SK-N-SH treated with all-trans-retinoic acid at 6 μM for 48 hours (cell line): ENCODE results near the gene NPY1R.

ENCODE experiments used
- ARNTL ChIP-seq: fragments of 450-650 bp; formaldehyde crosslinking; IDR thresholded peaks from 2 replicates; pipeline ENCODE4 v1.5.0; 2020; ENCODE audit warnings: low read depth, mild to moderate bottlenecking, moderate library complexity, borderline replicate concordance
- BACH2 ChIP-seq: fragments of 250-450 bp; sonication (Bioruptor Pico); IDR thresholded peaks from 2 replicates; pipeline ENCODE4 v1.9.0; 2021; ENCODE audit warnings: mild to moderate bottlenecking, borderline replicate concordance
- CREB5 ChIP-seq: fragments of 250-450 bp; sonication (Bioruptor Pico); IDR thresholded peaks from 2 replicates; pipeline ENCODE4 v1.5.1; 2020; ENCODE audit warnings: low read depth, mild to moderate bottlenecking, moderate library complexity
- ESRRG ChIP-seq: fragments of 250-450 bp; sonication (Bioruptor Pico); IDR thresholded peaks from 2 replicates; pipeline ENCODE4 v1.6.1; 2021; ENCODE audit warnings: mild to moderate bottlenecking
- GLIS3 ChIP-seq: fragments of 250-450 bp; sonication (Bioruptor Pico); IDR thresholded peaks from 2 replicates; pipeline ENCODE4 v1.5.0; 2020; ENCODE audit warnings: mild to moderate bottlenecking, moderate library complexity
- ISL1 ChIP-seq: fragments of 250-450 bp; sonication (Bioruptor Pico); IDR thresholded peaks from 2 replicates; pipeline ENCODE4 v2.1.2; 2022; ENCODE audit warnings: mild to moderate bottlenecking, moderate library complexity
- PATZ1 ChIP-seq: fragments of 250-450 bp; sonication (Bioruptor Pico); IDR thresholded peaks from 2 replicates; pipeline ENCODE4 v1.8.0; 2020; ENCODE audit warnings: mild to moderate bottlenecking, moderate library complexity, borderline replicate concordance
- RARB ChIP-seq: fragments of 250-450 bp; sonication (Bioruptor Pico); IDR thresholded peaks from 2 replicates; pipeline ENCODE4 v1.8.0; 2021; ENCODE audit warnings: mild to moderate bottlenecking, moderate library complexity
- TCF4 ChIP-seq: fragments of 250-450 bp; sonication (Bioruptor Pico); IDR thresholded peaks from 2 replicates; pipeline ENCODE4 v1.8.0; 2021; ENCODE audit warnings: mild to moderate bottlenecking, moderate library complexity, borderline replicate concordance
- ZC3H10 ChIP-seq: fragments of 250-450 bp; sonication (Bioruptor Pico); IDR thresholded peaks from 2 replicates; pipeline ENCODE4 v1.5.1; 2021; ENCODE audit warnings: mild to moderate bottlenecking, moderate library complexity

DNA sequence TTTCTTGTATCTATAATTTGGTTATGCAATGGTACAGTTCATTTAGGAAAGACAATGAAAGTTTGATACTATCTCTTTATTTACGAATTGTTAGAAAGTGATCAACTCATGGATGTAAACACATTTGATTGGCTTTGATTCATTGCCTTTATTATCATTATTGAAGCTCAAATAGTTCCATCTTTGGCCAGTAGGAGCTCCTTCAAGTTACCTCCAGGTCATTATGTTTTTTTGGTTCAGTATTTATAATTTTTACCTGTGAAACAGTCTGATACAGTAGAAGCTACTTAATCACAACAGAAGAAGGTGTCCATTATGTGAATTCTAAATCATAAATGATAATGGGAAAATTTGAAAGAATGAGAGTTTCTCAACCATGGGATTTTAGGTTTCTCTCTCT is 23.7 kb upstream of the NPY1R start:
- no peak for TF ChIP-seq PATZ1 (CRISPR knock-in tag)
- TF ChIP-seq RARB (CRISPR knock-in tag), result no peak
- no peak for TF ChIP-seq ESRRG
- TF ChIP-seq CREB5, result no peak
- no peak for TF ChIP-seq ZC3H10
- no peak for TF ChIP-seq ISL1
- no peak for TF ChIP-seq GLIS3 (CRISPR knock-in tag)
- TF ChIP-seq ARNTL, result no peak
- no peak for TF ChIP-seq BACH2 (CRISPR knock-in tag)
- TF ChIP-seq TCF4 (CRISPR knock-in tag), result no peak
